SHP77 treated with DMSO at 0.1 percent for 48 hours (cell line): Measurements from ENCODE around the gene RGPD5.
"Not testable (repeated sequence)": the region's sequence is repeated elsewhere in the genome, so short reads cannot be mapped to it uniquely, and the experiment has no call there.

Experiments
- DNase-seq: peaks from one replicate; lab custom pipeline; 2025; lab: John Stamatoyannopoulos, UW

The RGPD5 gene

GRCh38 chr2:109893736-109894135 lies 99.6 kb downstream of the RGPD5 start:
- DNase-seq: not testable (repeated sequence)

DNA sequence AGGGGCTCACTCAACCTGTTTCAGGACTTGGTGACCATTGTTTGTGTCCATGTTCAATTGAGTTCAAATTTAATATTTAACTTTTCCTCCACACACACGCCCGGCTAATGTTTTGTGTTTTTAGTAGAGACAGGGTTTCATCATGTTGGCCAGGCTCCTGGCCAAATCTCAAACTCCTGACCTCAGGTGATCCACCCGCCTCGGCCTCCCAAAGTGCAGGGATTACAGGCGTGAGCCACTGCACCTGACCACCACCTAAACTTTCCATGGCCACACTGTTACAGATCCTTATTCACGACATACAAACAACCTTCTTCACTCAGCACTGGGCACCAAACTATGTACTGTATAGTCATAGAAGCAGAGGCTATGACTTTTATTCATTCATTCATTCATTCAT lies 100.0 kb downstream of the RGPD5 start:
- not testable (repeated sequence) for DNase-seq

- not testable (repeated sequence) for DNase-seq
These were observed 101.2 kb downstream of the RGPD5 start for GRCh38 chr2:109895090-109895869.

- not testable (repeated sequence) for DNase-seq
These were observed 102.1 kb downstream of the RGPD5 start for GRCh38 chr2:109896212-109896611.

DNA sequence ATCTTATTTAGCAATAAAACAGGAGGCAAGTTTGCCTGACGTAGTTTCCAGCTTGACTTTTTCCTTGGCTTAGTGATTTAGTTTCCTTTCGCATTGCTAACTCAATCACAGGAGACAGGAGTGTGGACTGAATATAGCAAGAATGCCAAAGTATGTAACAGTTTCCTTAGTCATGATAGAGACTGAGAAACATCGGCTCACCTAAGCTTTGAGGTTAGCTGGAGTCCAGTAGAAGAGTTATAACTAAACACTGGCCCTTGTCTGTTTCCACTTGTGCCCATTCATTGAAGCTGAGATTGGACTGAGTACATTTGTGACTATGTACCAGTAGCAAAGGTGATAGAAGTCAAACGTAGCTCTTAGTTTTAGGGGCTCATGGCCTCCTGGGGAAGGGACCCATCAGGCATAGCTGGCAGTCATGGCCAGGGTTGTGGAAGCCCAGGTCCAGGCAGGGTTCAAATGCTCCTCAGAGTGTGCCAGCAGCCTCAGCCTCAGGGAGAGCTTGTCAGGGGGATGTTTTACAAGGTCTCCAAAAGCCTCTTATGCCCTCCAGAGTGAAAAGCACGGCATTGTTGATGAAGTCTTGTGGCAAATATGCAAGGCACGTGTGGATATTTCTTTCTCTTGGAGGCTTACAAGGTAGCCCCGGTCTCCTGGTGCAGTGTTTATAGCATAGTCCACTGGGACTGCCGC lies 103.8 kb downstream of the RGPD5 start:
- DNase-seq: not testable (repeated sequence)

GRCh38 chr2:109898462-109899336 lies 104.6 kb downstream of the RGPD5 start, which contains the start of gene LIMS3:
TSS of gene LIMS3 (plus strand) at chr2:109898688. CDS start at chr2:109898729, 41 bp downstream.
- not testable (repeated sequence) for DNase-seq

- DNase-seq: not testable (repeated sequence)
These were observed 111.7 kb downstream of the RGPD5 start for GRCh38 chr2:109905796-109906195.
